Measurements from ENCODE around the gene RIGI. TPM values are rescaled to one million over a fixed set of nuclear protein-coding genes. Genes with fewer than 3 reads are reported as not detected.

The RIGI gene
- 10 to 100 TPM; 11.5 to 12.2 TPM for total RNA-seq
- 1 to 10 TPM; 4.7 to 5.7 TPM for polyA plus RNA-seq (ENCODE audit: insufficient read length in 2 of 2)
- long read RNA-seq, donor 1, result 0 reads
- long read RNA-seq, donor 2, result 0 reads
- long read RNA-seq, donor 3, result 0 reads
- long read RNA-seq, donor 4, partial matches to known transcripts, result 6 of 6 reads
- long read RNA-seq, donor 4, other reads (novel, unspliced or antisense), result 0 of 6 reads

DNA sequence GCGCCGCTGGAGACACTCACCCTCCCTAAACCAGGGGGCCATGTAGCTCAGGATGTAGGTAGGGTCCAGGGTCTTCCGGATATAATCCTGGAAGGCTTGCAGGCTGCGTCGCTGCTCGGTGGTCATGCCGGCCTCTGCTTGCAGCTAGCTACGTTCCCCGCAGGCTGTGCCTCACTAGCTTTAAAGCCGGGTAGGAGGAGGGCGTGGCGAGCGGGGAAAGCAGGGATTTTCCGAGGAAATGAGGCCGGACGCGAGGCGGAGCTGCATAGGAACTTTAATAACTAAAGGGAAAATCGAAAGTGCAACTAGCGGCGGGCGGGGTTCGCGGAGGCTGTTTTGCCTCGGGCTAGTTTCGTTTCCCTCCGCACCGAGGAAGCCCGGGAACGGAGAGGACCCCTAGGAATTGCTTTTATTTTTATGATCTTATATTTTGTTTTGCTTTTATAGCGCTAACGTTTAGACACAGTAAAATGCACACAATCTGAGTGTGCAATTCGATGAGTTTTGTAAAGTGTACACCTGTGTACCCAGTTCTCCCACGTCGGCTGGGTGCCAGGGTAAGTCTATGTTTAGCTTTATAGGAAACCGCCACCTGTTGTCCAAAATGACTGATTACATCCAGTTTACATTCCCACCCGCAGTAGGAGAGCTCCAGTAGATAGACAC is at the start of gene RIGI:
TSS of gene RIGI (minus strand) at position 156 of the 666 bp plus-strand sequence. CDS start at position 126, 30 bp downstream.
- Histone ChIP-seq H3K27ac (ENCODE audit: low read depth, low read length) (peak within 1 kb of the TSS; percentile 90), H3K4me3 (ENCODE audit: low read depth, low read length) (peak within 1 kb of the TSS; percentile 74)
- WGBS (ENCODE audit: insufficient coverage), result 0% methylated on average over 23 of the region's 37 CpGs

DNA sequence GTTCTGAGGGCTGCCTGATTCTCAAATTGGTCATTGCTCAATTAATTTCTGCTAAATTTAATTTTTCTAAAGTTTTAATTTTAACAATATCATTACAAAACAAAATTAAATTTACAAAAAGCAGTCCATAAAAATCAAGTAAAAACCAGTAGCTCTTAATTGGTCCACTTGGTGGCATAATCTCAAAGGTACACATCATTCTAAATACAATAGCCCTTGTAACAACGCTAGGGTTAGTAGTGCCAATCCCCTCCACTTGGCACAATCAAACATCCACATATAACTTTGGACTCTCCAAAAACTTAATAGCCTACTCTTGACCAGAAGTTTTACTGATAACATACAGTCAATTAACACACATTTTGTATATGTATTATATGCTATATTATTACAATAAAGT is 48.9 kb upstream of the RIGI start:
- H3K27me3 ChIP-seq (ENCODE audit: control insufficient read depth, insufficient read depth, low read length), result no peaks in the 10 kb centered on the region
- no peak overlapping the region for H3K27ac ChIP-seq (ENCODE audit: low read depth, low read length)
- no CpG with 5 or more reads among the region's 1 CpG for WGBS (ENCODE audit: insufficient coverage)
- peaks cover 4% of the 10 kb centered on the region for H3K36me3 ChIP-seq (ENCODE audit: control insufficient read depth, insufficient read depth, low read length)
- H3K9me3 ChIP-seq (ENCODE audit: control insufficient read depth, insufficient read depth, low read length), result no peaks in the 10 kb centered on the region
- H3K4me3 ChIP-seq (ENCODE audit: low read depth, low read length), result no peak overlapping the region
- H3K4me1 ChIP-seq (ENCODE audit: control insufficient read depth, insufficient read depth, low read length), result no peaks in the 10 kb centered on the region
- DNase-seq (ENCODE audit: low read depth in 4 of 6, low spot score in 6 of 6), result no peak

More for the DNA sequence above, at the start of gene RIGI:
- H3K27me3 ChIP-seq (ENCODE audit: control insufficient read depth, insufficient read depth, low read length), result no peaks in the 10 kb centered on the region
- DNase-seq (ENCODE audit: low read depth in 4 of 6, low spot score in 6 of 6), result peak; percentile 36 to 93 (median 60)
- peaks cover 9% of the 10 kb centered on the region for H3K4me1 ChIP-seq (ENCODE audit: control insufficient read depth, insufficient read depth, low read length)
- no peaks in the 10 kb centered on the region for H3K9me3 ChIP-seq (ENCODE audit: control insufficient read depth, insufficient read depth, low read length)
- H3K36me3 ChIP-seq (ENCODE audit: control insufficient read depth, insufficient read depth, low read length), result no peaks in the 10 kb centered on the region

GRCh38 chr9:32573821-32574220 is 47.8 kb upstream of the RIGI start:
- WGBS (ENCODE audit: insufficient coverage), result 92% methylated on average over 2 of the region's 7 CpGs
- peaks cover 9% of the 10 kb centered on the region for H3K36me3 ChIP-seq (ENCODE audit: control insufficient read depth, insufficient read depth, low read length)
- H3K9me3 ChIP-seq (ENCODE audit: control insufficient read depth, insufficient read depth, low read length), result no peaks in the 10 kb centered on the region
- H3K27ac ChIP-seq (ENCODE audit: low read depth, low read length), result no peak overlapping the region
- DNase-seq (ENCODE audit: low read depth in 4 of 6, low spot score in 6 of 6), result no peak
- no peak overlapping the region for H3K4me3 ChIP-seq (ENCODE audit: low read depth, low read length)
- no peaks in the 10 kb centered on the region for H3K27me3 ChIP-seq (ENCODE audit: control insufficient read depth, insufficient read depth, low read length)
- H3K4me1 ChIP-seq (ENCODE audit: control insufficient read depth, insufficient read depth, low read length), result no peaks in the 10 kb centered on the region

- 0% methylated on average over 30 of the region's 36 CpGs for WGBS (ENCODE audit: insufficient coverage)
- Histone ChIP-seq H3K4me1 (ENCODE audit: control insufficient read depth, insufficient read depth, low read length) (no peaks in the 10 kb centered on the region), H3K36me3 (ENCODE audit: control insufficient read depth, insufficient read depth, low read length) (peaks cover 9% of the 10 kb centered on the region), H3K27ac (ENCODE audit: low read depth, low read length) (peak within 1 kb of the TSS; percentile 91), H3K9me3 (ENCODE audit: control insufficient read depth, insufficient read depth, low read length) (no peaks in the 10 kb centered on the region), H3K27me3 (ENCODE audit: control insufficient read depth, insufficient read depth, low read length) (no peaks in the 10 kb centered on the region), H3K4me3 (ENCODE audit: low read depth, low read length) (peak within 1 kb of the TSS; percentile 91)
- DNase-seq (ENCODE audit: low read depth in 4 of 6, low spot score in 6 of 6), result peak; percentile 86 to 98 (median 90)
Observed at GRCh38 chr9:32572900-32573523, 47.0 kb upstream of the RIGI start, which contains the start of gene NDUFB6. Gene NDUFB6 (minus strand): TSS chr9:32573159. CDS start chr9:32573060, 99 bp downstream.

DNA sequence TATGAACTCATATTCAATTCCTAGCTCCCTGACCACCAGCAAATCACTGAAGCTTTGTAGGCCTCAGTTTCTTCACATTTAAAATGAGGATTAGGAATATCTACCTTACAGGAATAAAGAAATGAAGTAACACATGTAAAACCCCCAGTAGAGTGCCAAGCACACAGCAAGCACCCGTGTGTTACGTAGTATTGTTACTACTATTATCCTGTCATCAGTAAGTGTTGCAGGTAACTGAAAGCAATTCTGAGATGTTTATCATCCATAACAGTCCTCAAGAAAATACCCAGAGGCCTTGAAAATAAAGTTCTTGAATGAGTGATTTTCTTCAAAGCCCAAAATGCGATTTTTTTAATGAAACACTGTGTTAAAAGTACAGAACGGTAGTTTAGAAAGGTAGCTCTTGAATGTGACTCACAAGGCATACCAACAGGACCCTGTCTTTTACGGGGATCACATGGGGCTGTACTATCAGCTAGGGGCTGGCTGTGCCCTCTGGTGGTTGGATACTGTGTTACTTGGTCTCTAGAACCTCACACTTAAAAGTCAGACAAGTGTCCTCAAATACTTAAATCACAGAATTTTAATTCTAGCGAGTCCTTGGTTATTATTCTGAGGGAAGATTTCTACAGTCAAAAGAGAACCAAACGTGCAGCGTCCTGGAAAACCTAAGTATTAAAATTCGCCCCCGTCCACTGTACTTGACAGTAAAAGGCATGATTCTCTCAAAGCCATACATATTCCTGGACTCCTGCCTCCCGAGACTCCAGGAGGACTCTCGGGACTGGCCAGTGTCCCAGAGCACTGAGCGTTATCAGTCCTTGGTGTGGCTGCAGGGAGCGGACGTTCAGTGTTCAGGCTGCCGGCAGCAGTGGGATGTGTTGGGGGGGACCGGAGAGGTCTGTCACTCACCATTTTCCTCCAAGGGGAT is 46.2 kb upstream of the RIGI start:
- DNase-seq (ENCODE audit: low read depth in 4 of 6, low spot score in 6 of 6), result peak; percentile 12 to 88 (median 45)

DNA sequence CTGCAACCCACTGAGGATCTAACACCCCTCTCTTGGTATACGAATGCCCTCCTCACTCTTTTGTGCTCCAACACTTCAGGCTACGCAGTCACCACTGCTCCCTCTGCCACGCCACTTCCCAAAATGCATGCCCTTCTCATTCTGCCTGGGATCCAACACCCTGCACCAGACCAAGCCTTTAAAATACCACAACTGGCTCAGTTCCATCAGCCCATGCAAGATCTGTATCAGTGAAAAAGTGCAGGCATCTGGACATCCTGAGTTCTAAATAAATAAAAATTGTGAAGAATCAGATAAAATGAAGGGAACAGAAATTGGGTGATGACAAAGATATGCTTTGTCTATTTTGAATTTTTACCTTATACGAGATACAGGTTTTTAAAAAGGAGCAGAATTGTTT is 44.3 kb upstream of the RIGI start:
- Histone ChIP-seq H3K9me3 (ENCODE audit: control insufficient read depth, insufficient read depth, low read length) (no peaks in the 10 kb centered on the region), H3K4me1 (ENCODE audit: control insufficient read depth, insufficient read depth, low read length) (no peaks in the 10 kb centered on the region), H3K36me3 (ENCODE audit: control insufficient read depth, insufficient read depth, low read length) (peaks cover 26% of the 10 kb centered on the region), H3K27me3 (ENCODE audit: control insufficient read depth, insufficient read depth, low read length) (no peaks in the 10 kb centered on the region), H3K27ac (ENCODE audit: low read depth, low read length) (no peak overlapping the region), H3K4me3 (ENCODE audit: low read depth, low read length) (no peak overlapping the region)
- 93% methylated on average over 3 of the region's 4 CpGs for whole genome bisulfite sequencing (ENCODE audit: insufficient coverage)
- DNase-seq (ENCODE audit: low read depth in 4 of 6, low spot score in 6 of 6), result no peak

More for the DNA sequence above, 46.2 kb upstream of the RIGI start:
- peaks cover 10% of the 10 kb centered on the region for H3K36me3 ChIP-seq (ENCODE audit: control insufficient read depth, insufficient read depth, low read length)
- H3K4me3 ChIP-seq (ENCODE audit: low read depth, low read length), result peak overlapping the region; percentile 91
- no peaks in the 10 kb centered on the region for H3K27me3 ChIP-seq (ENCODE audit: control insufficient read depth, insufficient read depth, low read length)
- no peaks in the 10 kb centered on the region for H3K4me1 ChIP-seq (ENCODE audit: control insufficient read depth, insufficient read depth, low read length)
- 0% methylated on average over 8 of the region's 17 CpGs for WGBS (ENCODE audit: insufficient coverage)
- H3K9me3 ChIP-seq (ENCODE audit: control insufficient read depth, insufficient read depth, low read length), result no peaks in the 10 kb centered on the region
- peak overlapping the region; percentile 91 for H3K27ac ChIP-seq (ENCODE audit: low read depth, low read length)

DNA sequence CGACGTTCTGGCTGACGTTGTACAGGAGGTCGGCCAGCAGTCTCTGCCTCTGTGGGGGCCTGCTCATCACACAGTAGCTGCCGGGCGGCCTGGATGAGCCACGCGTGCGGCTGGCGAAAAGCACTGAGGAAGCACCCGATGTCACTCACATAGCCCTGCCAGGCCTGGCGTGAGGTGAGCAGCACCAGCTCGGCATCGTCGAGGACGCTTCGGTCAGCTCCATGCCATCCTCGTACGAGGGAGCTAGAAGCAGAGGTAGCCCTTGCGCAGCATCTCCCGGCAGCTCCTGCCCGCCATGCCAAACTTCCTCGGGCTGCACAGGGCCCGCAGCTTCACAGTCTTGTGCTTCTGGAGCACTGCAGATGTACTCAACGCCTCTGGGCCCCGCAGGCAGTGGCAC is 40.8 kb upstream of the RIGI start:
- Histone ChIP-seq H3K27me3 (ENCODE audit: control insufficient read depth, insufficient read depth, low read length) (no peaks in the 10 kb centered on the region), H3K4me1 (ENCODE audit: control insufficient read depth, insufficient read depth, low read length) (no peaks in the 10 kb centered on the region), H3K9me3 (ENCODE audit: control insufficient read depth, insufficient read depth, low read length) (no peaks in the 10 kb centered on the region), H3K27ac (ENCODE audit: low read depth, low read length) (no peak overlapping the region), H3K4me3 (ENCODE audit: low read depth, low read length) (no peak overlapping the region), H3K36me3 (ENCODE audit: control insufficient read depth, insufficient read depth, low read length) (peaks cover 33% of the 10 kb centered on the region)
- no peak for DNase-seq (ENCODE audit: low read depth in 4 of 6, low spot score in 6 of 6)
- 98% methylated on average over 26 of the region's 26 CpGs for WGBS (ENCODE audit: insufficient coverage)

- Histone ChIP-seq H3K4me1 (ENCODE audit: control insufficient read depth, insufficient read depth, low read length) (no peaks in the 10 kb centered on the region), H3K27me3 (ENCODE audit: control insufficient read depth, insufficient read depth, low read length) (no peaks in the 10 kb centered on the region), H3K9me3 (ENCODE audit: control insufficient read depth, insufficient read depth, low read length) (no peaks in the 10 kb centered on the region), H3K27ac (ENCODE audit: low read depth, low read length) (no peak overlapping the region), H3K4me3 (ENCODE audit: low read depth, low read length) (no peak overlapping the region), H3K36me3 (ENCODE audit: control insufficient read depth, insufficient read depth, low read length) (peaks cover 33% of the 10 kb centered on the region)
- DNase-seq (ENCODE audit: low read depth in 4 of 6, low spot score in 6 of 6), result no peak
- WGBS (ENCODE audit: insufficient coverage), result 100% methylated on average over 1 of the region's 6 CpGs
Observed at GRCh38 chr9:32565967-32566366, 40.0 kb upstream of the RIGI start.

DNA sequence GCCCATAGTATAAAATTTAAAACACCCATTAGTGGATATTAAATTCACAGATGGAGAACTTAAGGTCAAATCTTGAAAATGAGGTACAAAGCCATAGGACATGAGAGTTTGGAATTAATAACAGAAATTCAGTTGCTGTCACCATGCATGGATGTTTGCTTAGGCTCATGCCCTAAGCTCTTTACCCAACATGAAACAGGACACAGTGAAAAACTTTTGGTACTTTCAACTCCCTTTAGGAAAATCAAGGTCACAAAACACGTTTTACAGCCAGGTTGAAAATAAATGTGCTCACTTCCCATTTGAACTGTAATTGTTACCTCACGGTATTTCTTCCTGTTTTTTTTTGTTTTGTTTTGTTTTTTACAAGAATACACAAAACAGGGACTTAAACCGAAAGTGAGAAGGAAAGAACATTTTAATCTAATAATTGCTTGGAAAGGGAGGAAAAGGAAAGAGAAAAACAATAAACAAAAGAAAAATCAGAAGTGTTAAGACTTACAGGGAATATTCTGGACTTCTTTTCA is 32.5 kb upstream of the RIGI start:
- H3K4me3 ChIP-seq (ENCODE audit: low read depth, low read length), result no peak overlapping the region
- DNase-seq (ENCODE audit: low read depth in 4 of 6, low spot score in 6 of 6), result no peak
- H3K4me1 ChIP-seq (ENCODE audit: control insufficient read depth, insufficient read depth, low read length), result no peaks in the 10 kb centered on the region
- no peak overlapping the region for H3K27ac ChIP-seq (ENCODE audit: low read depth, low read length)
- no peaks in the 10 kb centered on the region for H3K9me3 ChIP-seq (ENCODE audit: control insufficient read depth, insufficient read depth, low read length)
- WGBS (ENCODE audit: insufficient coverage), result no CpG with 5 or more reads among the region's 3 CpGs
- H3K36me3 ChIP-seq (ENCODE audit: control insufficient read depth, insufficient read depth, low read length), result no peaks in the 10 kb centered on the region
- H3K27me3 ChIP-seq (ENCODE audit: control insufficient read depth, insufficient read depth, low read length), result no peaks in the 10 kb centered on the region

All from spinal cord (tissue), 10 donors.